Nephron progenitor cell (in vitro differentiated cells): Measurements from ENCODE around the gene SMIM24.

Experiments used
- DNase-seq: peaks from one replicate; pipeline ENCODE4 v3.0.0; 2021
- H3K27ac Mint-ChIP-seq: 2 replicates; pipeline ENCODE4 v1.8.0; 2021; ENCODE audit warnings: mild to moderate bottlenecking, moderate library complexity, mixed read lengths
- H3K27me3 Mint-ChIP-seq: 2 replicates; pipeline ENCODE4 v1.8.0; 2021; ENCODE audit warnings: mild to moderate bottlenecking, low read depth, mixed read lengths; ENCODE audit not compliant: poor library complexity
- H3K36me3 Mint-ChIP-seq: 2 replicates; pipeline ENCODE4 v1.8.0; 2021; ENCODE audit warnings: low read depth, mixed read lengths
- H3K4me1 Mint-ChIP-seq: 2 replicates; pipeline ENCODE4 v1.8.0; 2021; ENCODE audit warnings: mixed read lengths
- H3K4me3 Mint-ChIP-seq: 2 replicates; pipeline ENCODE4 v1.8.0; 2021; ENCODE audit warnings: mild to moderate bottlenecking, moderate library complexity, mixed read lengths
- H3K9me3 Mint-ChIP-seq: 2 replicates; pipeline ENCODE4 v1.8.0; 2021; ENCODE audit warnings: mild to moderate bottlenecking, moderate library complexity, mixed read lengths
- TF ChIP-seq, protein P1 (sequence below): fragments of 200-600 bp; sonication (generic); IDR thresholded peaks from 2 replicates; pipeline ENCODE4 v1.5.0; 2021; ENCODE audit warnings: antibody characterized with exemption

The SMIM24 gene

GRCh38 chr19:3443840-3444694 lies 36.3 kb downstream of the SMIM24 start:
- DNase-seq, result peak; percentile 72
- Mint-ChIP-seq H3K27ac (peak overlapping the region; percentile 98), H3K36me3 (no peaks in the 10 kb centered on the region), H3K4me1 (peaks cover 32% of the 10 kb centered on the region), H3K4me3 (peak overlapping the region; percentile 60), H3K27me3 (no peaks in the 10 kb centered on the region), H3K9me3 (no peaks in the 10 kb centered on the region)
- TF ChIP-seq, protein P1, sequence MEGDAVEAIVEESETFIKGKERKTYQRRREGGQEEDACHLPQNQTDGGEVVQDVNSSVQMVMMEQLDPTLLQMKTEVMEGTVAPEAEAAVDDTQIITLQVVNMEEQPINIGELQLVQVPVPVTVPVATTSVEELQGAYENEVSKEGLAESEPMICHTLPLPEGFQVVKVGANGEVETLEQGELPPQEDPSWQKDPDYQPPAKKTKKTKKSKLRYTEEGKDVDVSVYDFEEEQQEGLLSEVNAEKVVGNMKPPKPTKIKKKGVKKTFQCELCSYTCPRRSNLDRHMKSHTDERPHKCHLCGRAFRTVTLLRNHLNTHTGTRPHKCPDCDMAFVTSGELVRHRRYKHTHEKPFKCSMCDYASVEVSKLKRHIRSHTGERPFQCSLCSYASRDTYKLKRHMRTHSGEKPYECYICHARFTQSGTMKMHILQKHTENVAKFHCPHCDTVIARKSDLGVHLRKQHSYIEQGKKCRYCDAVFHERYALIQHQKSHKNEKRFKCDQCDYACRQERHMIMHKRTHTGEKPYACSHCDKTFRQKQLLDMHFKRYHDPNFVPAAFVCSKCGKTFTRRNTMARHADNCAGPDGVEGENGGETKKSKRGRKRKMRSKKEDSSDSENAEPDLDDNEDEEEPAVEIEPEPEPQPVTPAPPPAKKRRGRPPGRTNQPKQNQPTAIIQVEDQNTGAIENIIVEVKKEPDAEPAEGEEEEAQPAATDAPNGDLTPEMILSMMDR, result no peak

DNA sequence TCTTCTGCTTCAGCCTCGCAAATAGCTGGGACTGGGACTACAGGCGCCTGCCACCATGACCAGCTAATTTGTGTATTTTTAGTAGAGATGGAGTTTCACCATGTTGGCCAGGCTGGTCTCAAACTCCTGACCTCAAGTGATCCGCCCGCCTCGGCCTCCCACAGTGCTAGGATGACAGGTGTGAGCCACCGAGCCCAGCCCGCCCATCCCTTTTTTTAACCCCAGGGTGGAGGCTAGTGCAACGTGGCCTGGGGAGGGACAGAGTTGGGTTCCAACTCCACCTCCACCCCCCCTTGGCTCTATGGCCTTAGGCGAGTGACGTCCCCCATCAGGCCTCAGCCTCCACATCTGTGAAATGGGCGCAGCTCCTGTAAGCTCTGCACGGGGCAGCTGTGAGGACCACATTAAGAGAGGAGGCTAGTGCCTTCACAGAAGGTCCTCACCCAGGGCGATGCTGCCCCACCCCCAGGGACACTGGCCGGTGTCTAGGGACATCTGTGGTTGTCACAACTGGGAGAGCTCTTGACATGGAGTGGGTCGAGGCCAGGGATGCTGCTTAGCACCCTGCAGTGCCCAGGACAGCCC lies 37.7 kb downstream of the SMIM24 start:
- Mint-ChIP-seq H3K4me1 (peaks cover 32% of the 10 kb centered on the region), H3K9me3 (peaks cover 3% of the 10 kb centered on the region), H3K4me3 (no peak overlapping the region), H3K36me3 (peaks cover 4% of the 10 kb centered on the region), H3K27ac (no peak overlapping the region), H3K27me3 (no peaks in the 10 kb centered on the region)
- no peak for DNase-seq
- TF ChIP-seq, protein P1, result no peak

DNA sequence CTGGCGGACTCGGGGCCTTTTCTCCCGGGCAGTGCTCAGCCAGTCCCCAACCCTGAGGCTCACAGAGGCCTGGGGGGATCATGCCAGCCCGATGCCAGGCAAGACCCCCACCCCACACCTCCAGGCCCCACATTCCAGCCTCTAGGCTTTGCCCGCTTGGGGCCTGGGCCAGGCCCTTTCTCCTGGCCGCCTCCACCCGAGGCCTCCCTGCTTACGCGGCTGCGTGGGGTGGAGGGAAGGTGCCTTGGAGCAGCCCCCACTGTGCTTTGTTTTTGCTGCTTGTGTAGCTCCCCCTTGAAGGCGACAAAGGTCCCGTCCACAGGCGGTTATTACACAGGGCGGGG lies 38.4 kb downstream of the SMIM24 start:
- Mint-ChIP-seq H3K36me3 (peaks cover 9% of the 10 kb centered on the region), H3K27ac (no peak overlapping the region), H3K4me1 (peaks cover 32% of the 10 kb centered on the region), H3K4me3 (no peak overlapping the region), H3K9me3 (peaks cover 3% of the 10 kb centered on the region), H3K27me3 (no peaks in the 10 kb centered on the region)
- TF ChIP-seq, protein P1, result no peak
- no peak for DNase-seq

DNA sequence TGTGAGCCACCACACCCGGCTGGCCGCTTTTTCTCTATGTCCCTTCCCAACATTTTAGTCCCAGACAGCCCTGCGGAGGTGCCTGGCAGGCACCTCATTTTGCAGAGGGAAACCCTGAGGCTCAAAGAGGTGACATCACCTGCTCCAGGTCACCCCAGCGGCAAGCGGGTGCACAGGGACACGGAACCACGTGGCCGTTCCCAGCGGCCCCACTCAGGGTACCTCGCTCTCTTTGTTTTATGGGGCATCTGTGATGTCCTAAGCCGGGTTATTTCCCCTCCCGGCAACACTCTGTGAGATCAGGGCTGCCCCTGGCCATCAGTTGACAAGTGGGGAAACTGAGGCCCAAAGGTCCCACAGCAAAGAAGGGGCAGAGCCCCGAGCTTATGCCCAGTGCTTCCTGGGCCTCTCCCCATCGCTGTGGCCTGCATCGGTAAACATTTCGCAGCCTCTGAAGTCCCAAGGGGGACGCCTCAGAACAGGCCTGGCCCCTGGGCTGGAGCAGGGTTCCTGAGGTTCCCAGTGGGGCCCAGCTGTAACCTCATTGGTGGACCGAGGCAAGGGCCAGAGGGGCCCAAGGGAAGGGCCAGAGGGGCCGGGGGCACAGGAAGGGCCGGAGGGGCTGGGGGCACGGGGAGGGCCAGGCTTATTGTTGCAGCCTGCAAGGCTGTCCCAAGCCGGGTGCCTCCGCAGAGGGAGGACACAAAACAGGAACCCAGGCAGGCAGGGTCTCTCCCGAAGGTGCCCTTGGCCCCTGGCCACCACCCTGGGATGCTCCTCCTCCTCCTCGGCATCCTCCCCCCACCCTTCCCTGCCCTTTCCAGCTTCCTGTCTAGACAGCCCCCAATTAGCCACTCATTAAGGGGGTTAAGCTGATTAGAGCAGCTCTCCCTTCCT lies 39.0 kb downstream of the SMIM24 start:
- TF ChIP-seq, protein P1, result no peak
- H3K4me1 Mint-ChIP-seq, result peaks cover 32% of the 10 kb centered on the region
- H3K27me3 Mint-ChIP-seq, result no peaks in the 10 kb centered on the region
- DNase-seq, result no peak
- no peak overlapping the region for H3K27ac Mint-ChIP-seq
- peaks cover 3% of the 10 kb centered on the region for H3K9me3 Mint-ChIP-seq
- peaks cover 9% of the 10 kb centered on the region for H3K36me3 Mint-ChIP-seq
- H3K4me3 Mint-ChIP-seq, result no peak overlapping the region

- H3K4me1 Mint-ChIP-seq, result peaks cover 26% of the 10 kb centered on the region
- TF ChIP-seq, protein P1, result no peak
- peaks cover 9% of the 10 kb centered on the region for H3K36me3 Mint-ChIP-seq
- DNase-seq, result no peak
- H3K27me3 Mint-ChIP-seq, result peaks cover 4% of the 10 kb centered on the region
- no peak overlapping the region for H3K27ac Mint-ChIP-seq
- H3K9me3 Mint-ChIP-seq, result peaks cover 3% of the 10 kb centered on the region
- H3K4me3 Mint-ChIP-seq, result no peak overlapping the region
These were observed 40.2 kb downstream of the SMIM24 start for GRCh38 chr19:3440082-3440481.
